HG03108 (cell line): ENCODE measurements around the gene KRT6C.

Experiments
- ATAC-seq: cut with Tn5 transposase; IDR thresholded peaks from one replicate; pipeline ENCODE4 v1.9.1; 2021; ENCODE audit warnings: moderate library complexity; ENCODE audit not compliant: unreplicated experiment

Gene KRT6C

GRCh38 chr12:52473768-52474167 is at the start of gene KRT6C:
TSS of gene KRT6C (minus strand) at chr12:52473805. CDS start at chr12:52473737, 68 bp downstream.
- no peak for ATAC-seq

- ATAC-seq = no peak
These were observed 48.9 kb upstream of the KRT6C start for GRCh38 chr12:52522346-52523011.

- ATAC-seq = no peak
These were observed 48.1 kb upstream of the KRT6C start for GRCh38 chr12:52521568-52522266.

GRCh38 chr12:52521175-52521567 is 47.6 kb upstream of the KRT6C start:
- no peak for ATAC-seq

GRCh38 chr12:52519826-52520662 is 46.4 kb upstream of the KRT6C start, which contains the start of gene KRT5:
TSS of gene KRT5 (minus strand) at chr12:52520394. CDS start at chr12:52520296, 98 bp downstream.
- no peak for ATAC-seq

- no peak for ATAC-seq
These were observed 45.7 kb upstream of the KRT6C start for GRCh38 chr12:52519387-52519703.

GRCh38 chr12:52518574-52519386 is 45.2 kb upstream of the KRT6C start:
- ATAC-seq = no peak

- ATAC-seq = no peak
These were observed 44.3 kb upstream of the KRT6C start for GRCh38 chr12:52517888-52518287.

- no peak for ATAC-seq
These were observed 43.6 kb upstream of the KRT6C start for GRCh38 chr12:52517005-52517835.

- no peak for ATAC-seq
These were observed 42.6 kb upstream of the KRT6C start for GRCh38 chr12:52515927-52516831.

- no peak for ATAC-seq
These were observed 41.7 kb upstream of the KRT6C start for GRCh38 chr12:52515319-52515646.

GRCh38 chr12:52514471-52515318 is 41.1 kb upstream of the KRT6C start:
- no peak for ATAC-seq

- no peak for ATAC-seq
These were observed 40.1 kb upstream of the KRT6C start for GRCh38 chr12:52513736-52514135.

GRCh38 chr12:52508211-52508610 is 34.6 kb upstream of the KRT6C start:
- no peak for ATAC-seq

- ATAC-seq = no peak
These were observed 33.5 kb upstream of the KRT6C start for GRCh38 chr12:52506858-52507715.

GRCh38 chr12:52502877-52503276 is 29.3 kb upstream of the KRT6C start:
- no peak for ATAC-seq

GRCh38 chr12:52501490-52501889 is 27.9 kb upstream of the KRT6C start:
- no peak for ATAC-seq
